K562 (cell line): ENCODE measurements around the gene GPHA2. TPM values are rescaled to one million over a fixed set of nuclear protein-coding genes. Genes with fewer than 3 reads are reported as not detected.
A peak's percentile ranks its signal among the peaks of the same experiment; 100 is the strongest.

Experiments
- ARID4B ChIP-seq: sonication (generic); formaldehyde crosslinking; IDR thresholded peaks from 2 replicates; pipeline ENCODE4 v1.8.0; 2022; ENCODE audit warnings: mild to moderate bottlenecking, missing genetic modification reagents
- DIDO1 ChIP-seq: fragments of 450-650 bp; IDR thresholded peaks from 2 replicates; pipeline ENCODE4 v1.6.1; 2016; ENCODE audit warnings: low read depth, missing biosample characterization, missing genetic modification characterization
- HMBOX1 ChIP-seq: sonication (generic); IDR thresholded peaks from 2 replicates; pipeline ENCODE4 v1.6.1; 2016
- MBD1 ChIP-seq: fragments of 250-450 bp; sonication (Bioruptor Pico); IDR thresholded peaks from 2 replicates; pipeline ENCODE4 v1.8.0; 2022; ENCODE audit warnings: inconsistent platforms
- RBM15 ChIP-seq: fragments of 200-400 bp; formaldehyde crosslinking; IDR thresholded peaks from 2 replicates; pipeline ENCODE4 v1.6.1; 2018; ENCODE audit warnings: mild to moderate bottlenecking, low read length, moderate library complexity; ENCODE audit not compliant: insufficient read depth
- RCOR1 ChIP-seq, 2 experiments: IDR thresholded peaks; 2 replicates each; pipeline ENCODE4 v1.6.1; 2012; ENCODE audit warnings: low read depth in 2 of 2, low read length in 2 of 2, borderline replicate concordance in 1 of 2, improper control_type of control experiment in 1 of 2
- SMC3 ChIP-seq: conservative IDR thresholded peaks from 2 replicates; pipeline ENCODE4 v1.6.1; 2011; ENCODE audit warnings: low read depth, low read length, improper control_type of control experiment; ENCODE audit not compliant: insufficient read depth
- SREBF2 ChIP-seq: sonication (generic); formaldehyde crosslinking; IDR thresholded peaks from 2 replicates; pipeline ENCODE4 v1.4.0; 2020; ENCODE audit warnings: mild to moderate bottlenecking, missing genetic modification reagents
- ZNF436 ChIP-seq: fragments of 250-450, 450-650 bp; sonication (Bioruptor Pico); formaldehyde crosslinking; IDR thresholded peaks from 2 replicates; pipeline ENCODE4 v1.7.0; 2020; ENCODE audit warnings: mild to moderate bottlenecking
- ZNF449 ChIP-seq: fragments of 250-450 bp; sonication (Bioruptor Pico); IDR thresholded peaks from 2 replicates; pipeline ENCODE4 v1.8.0; 2022; ENCODE audit warnings: moderate library complexity, mild to moderate bottlenecking, inconsistent platforms
- ZNF609 ChIP-seq: sonication (generic); formaldehyde crosslinking; IDR thresholded peaks from 2 replicates; pipeline ENCODE4 v1.8.1; 2023; ENCODE audit warnings: missing genetic modification reagents, mild to moderate bottlenecking, borderline replicate concordance
- polyA plus RNA-seq, 8 experiments: library from polyadenylated mRNA; depleted of rRNA in 4 of 8; stranded (reverse) in 5 of 8; unstranded in 3 of 8; fragments of >200 nt; fragmentation: Nextera tagmentation in 2 of 8; fragmentation: Illumina TruSeq in 1 of 8; extraction: Ambion mirVana in 2 of 8; extraction: Trizol in 1 of 8; gene quantifications; 2 replicates each; pipeline versions ENCODE4 v1.2.1 to v1.2.3, GENCODE V29; 2011 to 2014; ENCODE audit warnings: inconsistent platforms in 1 of 8, missing spikeins in 1 of 8
- total RNA-seq, 7 experiments: library from RNA; depleted of rRNA in 6 of 7; stranded (reverse); fragments of >200 nt in 6 of 7; fragmentation: Illumina TruSeq in 2 of 7; extraction: Trizol in 2 of 7; gene quantifications; 2 replicates each; pipeline versions ENCODE4 v1.2.1 to v1.2.3, GENCODE V29; 2011 to 2021; ENCODE audit warnings: low replicate concordance in 1 of 7

Gene GPHA2
- total and polyA plus RNA-seq, 9 of the 15 experiments (the other 6 are each of a cell fraction or from before 2014, with no cell fraction given) = 0.17 to 0.22 TPM; not detected in 7

- TF ChIP-seq HMBOX1 (0 out of 2 replicates have a peak, but pooled peaks have one; percentile 34), MBD1 (CRISPR knock-in tag) (no peak), ZNF449 (CRISPR knock-in tag) (0 out of 2 replicates have a peak, but pooled peaks have one; percentile 22), SREBF2 (CRISPR knock-in tag) (no peak), DIDO1 (tag) (no peak), ZNF436 (CRISPR knock-in tag) (no peak), RCOR1 (IDR thresholded peaks at IDR 0.05; ENCODE audit: borderline replicate concordance in 1 of 2, low read depth in 2 of 2, low read length in 2 of 2) (peak; percentile 63 to 90), ARID4B (CRISPR knock-in tag) (peak; percentile 32; the same call in 1 of the 2 replicates), SMC3 (no peak), ZNF609 (no peak), RBM15 (no peak)
Observed at GRCh38 chr11:64885367-64886286, 50.1 kb downstream of the GPHA2 start (continued).
